ENCODE measurements around the gene INPP5B.

DNA sequence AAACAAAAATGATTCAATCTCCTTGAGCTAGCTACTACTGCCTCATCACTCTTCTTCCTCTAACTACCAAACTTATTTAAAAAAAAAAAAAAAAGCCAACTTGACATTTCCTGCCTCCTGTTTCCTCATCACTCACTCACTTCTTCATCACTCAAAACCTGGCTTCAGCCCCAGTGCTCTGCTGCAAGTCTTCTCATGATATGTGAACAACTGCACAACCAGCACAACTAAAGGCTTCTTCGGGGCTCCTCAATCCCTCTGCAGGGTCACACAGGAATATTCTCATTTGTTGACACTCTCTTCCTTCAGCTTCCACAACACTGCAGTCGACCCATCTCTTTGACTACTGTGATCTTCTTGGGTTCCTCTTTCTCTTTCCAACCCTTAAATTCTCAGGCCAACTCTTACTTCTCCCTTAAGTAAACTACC lies 95.1 kb downstream of the INPP5B start:
- no peak for TF ChIP-seq FOXJ3 (CRISPR knock-in tag; IDR thresholded peaks at IDR 0.05; ENCODE audit: borderline replicate concordance)
- no peak for TF ChIP-seq SP1 (CRISPR knock-in tag; conservative IDR thresholded peaks at IDR 0.05)
- no peak for TF ChIP-seq CTCF (IDR thresholded peaks at IDR 0.05)
